Measurements from ENCODE around the gene MRFAP1.

- no peak for TF ChIP-seq CTCF (IDR thresholded peaks at IDR 0.05; ENCODE audit: low read depth, low read length)
- TF ChIP-seq EZH2phosphoT487 (IDR thresholded peaks at IDR 0.05; ENCODE audit: low read depth), result no peak
Observed at GRCh38 chr4:6665320-6665654, 24.8 kb downstream of the MRFAP1 start.
